ENCODE results near the gene TMEM175.
"Not testable (repeated sequence)": the region's sequence is repeated elsewhere in the genome, so short reads cannot be mapped to it uniquely, and the experiment has no call there.

TMEM175 gene

GRCh38 chr4:967113-968104 is 35.1 kb downstream of the TMEM175 start:
- H3K4me3 Mint-ChIP-seq = no peak overlapping the region

GRCh38 chr4:968221-968620 is 36.0 kb downstream of the TMEM175 start:
- peak overlapping the region; percentile 49 for H3K4me3 Mint-ChIP-seq
- no peak for DNase-seq (ENCODE audit: low spot score in 2 of 2)
- no peak for ATAC-seq (ENCODE audit: low read depth)
- H3K4me1 Mint-ChIP-seq = peaks cover 4% of the 10 kb centered on the region
- H3K9me3 Mint-ChIP-seq = no peaks in the 10 kb centered on the region
- H3K27me3 Mint-ChIP-seq = no peaks in the 10 kb centered on the region
- no peak overlapping the region for H3K27ac Mint-ChIP-seq
- H3K36me3 Mint-ChIP-seq = peaks cover 1% of the 10 kb centered on the region

More at GRCh38 chr4:967113-968104, 35.1 kb downstream of the TMEM175 start:
- H3K27me3 Mint-ChIP-seq = no peaks in the 10 kb centered on the region
- no peak for DNase-seq (ENCODE audit: low spot score in 2 of 2)
- peaks cover 4% of the 10 kb centered on the region for H3K4me1 Mint-ChIP-seq
- H3K36me3 Mint-ChIP-seq = peaks cover 1% of the 10 kb centered on the region
- no peaks in the 10 kb centered on the region for H3K9me3 Mint-ChIP-seq
- no peak overlapping the region for H3K27ac Mint-ChIP-seq
- ATAC-seq (ENCODE audit: low read depth) = no peak

GRCh38 chr4:968621-969394 is 36.5 kb downstream of the TMEM175 start:
- DNase-seq (ENCODE audit: low spot score in 2 of 2) (no peak), ATAC-seq (ENCODE audit: low read depth) (no peak)
- no peak overlapping the region for H3K27ac Mint-ChIP-seq
- H3K27me3 Mint-ChIP-seq = no peaks in the 10 kb centered on the region
- no peak overlapping the region for H3K4me3 Mint-ChIP-seq
- no peaks in the 10 kb centered on the region for H3K36me3 Mint-ChIP-seq
- H3K9me3 Mint-ChIP-seq = no peaks in the 10 kb centered on the region
- H3K4me1 Mint-ChIP-seq = peaks cover 4% of the 10 kb centered on the region

GRCh38 chr4:970046-970745 is 37.9 kb downstream of the TMEM175 start:
- no peaks in the 10 kb centered on the region for H3K9me3 Mint-ChIP-seq
- no peak for ATAC-seq (ENCODE audit: low read depth)
- peaks cover 4% of the 10 kb centered on the region for H3K4me1 Mint-ChIP-seq
- DNase-seq (ENCODE audit: low spot score in 2 of 2) = no peak
- H3K27ac Mint-ChIP-seq = no peak overlapping the region
- no peak overlapping the region for H3K4me3 Mint-ChIP-seq
- no peaks in the 10 kb centered on the region for H3K36me3 Mint-ChIP-seq
- no peaks in the 10 kb centered on the region for H3K27me3 Mint-ChIP-seq

- Mint-ChIP-seq H3K27me3 (no peaks in the 10 kb centered on the region), H3K36me3 (no peaks in the 10 kb centered on the region), H3K4me1 (peaks cover 4% of the 10 kb centered on the region), H3K27ac (no peak overlapping the region), H3K9me3 (no peaks in the 10 kb centered on the region), H3K4me3 (peak overlapping the region; percentile 49)
- ATAC-seq (ENCODE audit: low read depth) (no peak), DNase-seq (ENCODE audit: low spot score in 2 of 2) (no peak)
Measured at GRCh38 chr4:970854-971520, 38.7 kb downstream of the TMEM175 start.

GRCh38 chr4:971666-972500 is 39.6 kb downstream of the TMEM175 start:
- Mint-ChIP-seq H3K4me3 (peak overlapping the region; percentile 68), H3K9me3 (no peaks in the 10 kb centered on the region), H3K27ac (no peak overlapping the region), H3K36me3 (no peaks in the 10 kb centered on the region), H3K4me1 (peaks cover 4% of the 10 kb centered on the region), H3K27me3 (no peaks in the 10 kb centered on the region)
- DNase-seq (ENCODE audit: low spot score in 2 of 2) (no peak), ATAC-seq (ENCODE audit: low read depth) (no peak)

GRCh38 chr4:972651-973424 is 40.6 kb downstream of the TMEM175 start:
- DNase-seq (ENCODE audit: low spot score in 2 of 2) (peak; percentile 43 to 64), ATAC-seq (ENCODE audit: low read depth) (peak; percentile 47)
- Mint-ChIP-seq H3K4me1 (peaks cover 4% of the 10 kb centered on the region), H3K27ac (no peak overlapping the region), H3K36me3 (no peaks in the 10 kb centered on the region), H3K27me3 (no peaks in the 10 kb centered on the region), H3K4me3 (peak overlapping the region; percentile 68), H3K9me3 (no peaks in the 10 kb centered on the region)

GRCh38 chr4:973431-974397 is 41.5 kb downstream of the TMEM175 start, which contains the start of gene DGKQ:
DGKQ (minus strand) TSS chr4:973569; CDS start chr4:973482, 87 bp downstream.
- peak; percentile 80 to 82 for DNase-seq (ENCODE audit: low spot score in 2 of 2)
- Mint-ChIP-seq H3K4me3 (peak within 1 kb of the TSS; percentile 68), H3K36me3 (no peaks in the 10 kb centered on the region), H3K27ac (no peak within 1 kb of the TSS), H3K27me3 (no peaks in the 10 kb centered on the region), H3K9me3 (no peaks in the 10 kb centered on the region), H3K4me1 (peaks cover 4% of the 10 kb centered on the region)
- peak; percentile 90 for ATAC-seq (ENCODE audit: low read depth)

GRCh38 chr4:974668-975067 is 42.4 kb downstream of the TMEM175 start:
- Mint-ChIP-seq H3K27me3 (no peaks in the 10 kb centered on the region), H3K4me3 (no peak overlapping the region), H3K4me1 (peaks cover 4% of the 10 kb centered on the region), H3K27ac (no peak overlapping the region), H3K36me3 (no peaks in the 10 kb centered on the region), H3K9me3 (no peaks in the 10 kb centered on the region)
- DNase-seq (ENCODE audit: low spot score in 2 of 2) (no peak), ATAC-seq (ENCODE audit: low read depth) (no peak)

- not testable (repeated sequence) for H3K27me3 Mint-ChIP-seq; DNase-seq (ENCODE audit: low spot score in 2 of 2); H3K4me1 Mint-ChIP-seq; H3K4me3 Mint-ChIP-seq; ATAC-seq (ENCODE audit: low read depth); H3K36me3 Mint-ChIP-seq; H3K9me3 Mint-ChIP-seq; H3K27ac Mint-ChIP-seq
Measured at GRCh38 chr4:976016-976415, 43.8 kb downstream of the TMEM175 start.

GRCh38 chr4:978957-979701 is 46.9 kb downstream of the TMEM175 start:
- no peaks in the 10 kb centered on the region for H3K4me1 Mint-ChIP-seq
- H3K9me3 Mint-ChIP-seq = no peaks in the 10 kb centered on the region
- ATAC-seq (ENCODE audit: low read depth) (no peak), DNase-seq (ENCODE audit: low spot score in 2 of 2) (no peak)
- no peak overlapping the region for H3K27ac Mint-ChIP-seq
- H3K36me3 Mint-ChIP-seq = no peaks in the 10 kb centered on the region
- no peaks in the 10 kb centered on the region for H3K27me3 Mint-ChIP-seq
- H3K4me3 Mint-ChIP-seq = no peak overlapping the region
